ENCODE data around the gene OR1G1.
"Not testable (repeated sequence)": the region's sequence is repeated elsewhere in the genome, so short reads cannot be mapped to it uniquely, and the experiment has no call there.

OR1G1 gene

DNA sequence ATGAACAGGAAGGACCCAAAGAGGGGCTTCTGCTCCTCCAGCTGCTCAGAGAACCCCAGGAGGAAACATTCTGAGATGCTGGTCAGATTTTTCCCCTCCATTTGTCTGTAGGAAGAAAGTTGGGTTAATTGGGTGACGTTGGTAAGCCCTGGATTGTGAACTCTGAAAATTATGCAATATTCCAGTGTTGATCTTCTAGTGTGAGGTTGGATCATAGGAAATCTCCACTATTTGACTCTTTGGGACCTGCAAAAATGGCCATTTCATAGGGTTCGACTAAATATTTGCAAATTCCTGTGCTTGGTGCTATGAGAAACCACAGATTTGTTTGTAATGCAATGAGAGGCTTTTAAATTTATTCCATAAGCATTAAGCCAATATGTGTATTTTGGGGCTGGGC is at the start of gene OR1G1:
Gene OR1G1 (minus strand): TSS at position 101 of the 400 bp plus-strand sequence. CDS start 0 bp downstream, at position 101.
- DNase-seq: no peak

DNA sequence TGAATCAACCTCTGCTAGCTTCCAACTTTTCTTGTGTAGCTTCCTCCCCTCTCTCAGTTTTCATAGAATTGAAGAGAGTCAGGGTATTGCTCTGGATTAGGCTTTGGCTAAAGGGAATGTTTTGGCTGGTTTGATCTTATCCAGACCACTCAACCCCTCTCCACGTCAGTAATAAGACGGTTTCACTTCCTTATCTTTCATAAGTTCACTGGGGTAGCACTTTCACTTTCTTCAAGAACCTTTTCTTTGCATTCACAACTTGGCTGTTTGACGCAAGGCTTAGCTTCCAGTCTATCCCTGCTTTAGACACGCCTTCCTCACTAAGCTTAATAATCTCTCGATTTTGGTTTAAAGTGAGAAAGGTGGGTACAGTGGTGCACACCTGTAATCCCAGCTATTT is 40.2 kb upstream of the OR1G1 start:
- DNase-seq: no peak

DNA sequence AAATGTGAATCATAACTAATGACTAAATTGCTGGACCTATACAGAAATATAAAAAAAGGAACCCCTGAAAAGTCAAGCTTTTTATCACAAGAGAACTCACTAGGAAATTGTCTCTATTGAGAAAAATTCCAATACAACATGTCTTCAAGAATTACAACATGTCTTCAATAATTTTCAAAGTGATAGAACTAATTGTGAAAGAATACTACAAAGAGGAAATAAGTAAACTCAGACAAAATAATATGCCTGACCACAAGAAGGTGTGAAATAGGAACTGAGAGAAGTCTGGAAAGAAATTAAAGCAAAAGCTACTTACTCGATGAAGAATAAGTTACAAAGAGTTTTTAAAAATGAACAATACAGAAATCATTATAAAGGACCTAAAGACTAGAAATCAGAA is 29.9 kb upstream of the OR1G1 start:
- no peak for DNase-seq

DNA sequence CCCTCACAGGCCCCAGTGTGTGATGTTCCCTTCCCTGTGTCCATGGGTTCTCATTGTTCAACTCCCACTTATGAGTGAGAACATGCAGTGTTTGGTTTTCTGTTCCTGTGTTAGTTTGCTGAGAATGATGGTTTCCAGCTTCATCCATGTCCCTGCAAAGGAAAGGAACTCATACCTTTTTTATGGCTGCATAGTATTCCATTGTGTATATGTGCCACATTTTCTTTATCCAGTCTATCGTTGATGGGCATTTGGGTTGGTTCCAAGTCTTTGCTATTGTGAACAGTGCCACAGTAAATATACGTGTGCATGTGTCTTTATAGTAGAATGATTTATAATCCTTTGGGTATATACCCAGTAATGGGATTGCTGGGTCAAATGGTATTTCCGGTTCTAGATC is 10.1 kb upstream of the OR1G1 start:
- not testable (repeated sequence) for DNase-seq

DNA sequence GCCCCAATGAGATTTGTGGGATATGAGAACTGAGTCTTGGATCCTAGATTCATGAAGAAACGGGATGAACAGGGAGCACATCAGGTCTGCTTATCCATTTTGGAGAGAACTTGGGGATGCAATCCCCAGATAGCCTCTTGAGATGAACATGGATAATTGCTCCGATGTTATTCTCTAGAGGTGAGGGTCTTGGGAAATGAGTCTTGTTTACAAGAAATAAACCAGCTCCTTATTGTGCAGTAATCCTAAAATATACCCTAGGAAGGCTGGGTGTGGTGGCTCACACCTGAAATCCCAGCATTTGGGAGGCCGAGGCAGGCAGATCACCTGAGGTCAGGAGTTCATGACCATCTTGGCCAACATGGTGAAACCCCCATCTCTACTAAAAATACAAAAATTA is 23.0 kb downstream of the OR1G1 start, which contains the start of gene OR1D2:
Gene OR1D2 (minus strand): TSS at position 101 of the 400 bp plus-strand sequence. CDS start 11,426 bp downstream, outside the sequence.
- DNase-seq: no peak
